A549 (cell line): Measurements from ENCODE around the gene USP46.

Experiments used
- FOSL2 ChIP-seq, 2 experiments: fragments of 450-650 bp in 1 of 2; fragments of >200 bp in 1 of 2; sonication (Bioruptor Twin) in 1 of 2; formaldehyde crosslinking; IDR thresholded peaks; 2 replicates each; pipeline versions ENCODE4 v1.5.0 to v1.6.1; 2016 to 2020; ENCODE audit warnings: mild to moderate bottlenecking in 1 of 2, moderate library complexity in 1 of 2
- JUNB ChIP-seq: fragments of >200 bp; sonication (Bioruptor Twin); formaldehyde crosslinking; IDR thresholded peaks from 2 replicates; pipeline ENCODE4 v1.6.1; 2016
- POLR2AphosphoS2 ChIP-seq: conservative IDR thresholded peaks from 2 replicates; pipeline ENCODE4 v1.6.1; 2012; ENCODE audit warnings: low read length, improper control_type of control experiment, inconsistent platforms
- SREBF2 ChIP-seq: fragments of 450-650 bp; IDR thresholded peaks from 2 replicates; pipeline ENCODE4 v1.6.1; 2014; ENCODE audit warnings: mild to moderate bottlenecking, moderate library complexity
- TF ChIP-seq, protein P1 (sequence below): fragments of >200 bp; sonication (Bioruptor Twin); formaldehyde crosslinking; IDR thresholded peaks from 3 replicates; pipeline ENCODE4 v1.5.1; 2016

DNA sequence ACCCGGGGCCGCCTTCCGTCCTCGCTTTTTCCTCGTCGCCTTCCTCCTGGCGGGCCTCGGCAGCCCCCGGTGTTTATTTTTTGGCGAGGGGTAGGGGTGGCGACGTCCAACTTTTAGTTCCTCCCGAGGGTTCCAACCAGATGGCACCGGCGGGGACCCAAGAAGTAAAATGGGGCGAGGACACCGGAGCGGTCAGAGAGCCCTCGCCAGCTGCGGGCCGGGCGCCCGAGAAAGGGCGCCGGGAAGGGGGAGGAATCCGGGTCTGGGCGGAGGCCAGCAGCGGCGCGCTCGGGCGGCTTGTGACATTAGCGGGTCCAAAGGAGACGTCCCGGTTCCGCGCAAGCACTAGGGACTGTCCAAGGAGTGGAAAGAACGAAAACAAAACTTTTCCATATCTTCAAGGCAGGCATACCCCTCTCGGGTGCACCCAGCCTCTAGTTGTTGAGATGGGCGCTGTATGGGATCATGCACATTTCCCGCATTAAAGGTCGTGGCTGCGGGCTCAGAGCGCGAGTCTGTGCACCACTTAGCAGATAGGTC, 691 bp upstream of the USP46 start:
- TF ChIP-seq JUNB (no peak), FOSL2 (IDR thresholded peaks at IDR 0.05) (no peak), FOSL2 (CRISPR knock-in tag; IDR thresholded peaks at IDR 0.05) (no peak), POLR2AphosphoS2 (no peak), SREBF2 (no peak)
- TF ChIP-seq, protein P1, sequence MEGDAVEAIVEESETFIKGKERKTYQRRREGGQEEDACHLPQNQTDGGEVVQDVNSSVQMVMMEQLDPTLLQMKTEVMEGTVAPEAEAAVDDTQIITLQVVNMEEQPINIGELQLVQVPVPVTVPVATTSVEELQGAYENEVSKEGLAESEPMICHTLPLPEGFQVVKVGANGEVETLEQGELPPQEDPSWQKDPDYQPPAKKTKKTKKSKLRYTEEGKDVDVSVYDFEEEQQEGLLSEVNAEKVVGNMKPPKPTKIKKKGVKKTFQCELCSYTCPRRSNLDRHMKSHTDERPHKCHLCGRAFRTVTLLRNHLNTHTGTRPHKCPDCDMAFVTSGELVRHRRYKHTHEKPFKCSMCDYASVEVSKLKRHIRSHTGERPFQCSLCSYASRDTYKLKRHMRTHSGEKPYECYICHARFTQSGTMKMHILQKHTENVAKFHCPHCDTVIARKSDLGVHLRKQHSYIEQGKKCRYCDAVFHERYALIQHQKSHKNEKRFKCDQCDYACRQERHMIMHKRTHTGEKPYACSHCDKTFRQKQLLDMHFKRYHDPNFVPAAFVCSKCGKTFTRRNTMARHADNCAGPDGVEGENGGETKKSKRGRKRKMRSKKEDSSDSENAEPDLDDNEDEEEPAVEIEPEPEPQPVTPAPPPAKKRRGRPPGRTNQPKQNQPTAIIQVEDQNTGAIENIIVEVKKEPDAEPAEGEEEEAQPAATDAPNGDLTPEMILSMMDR = no peak
